ENCODE results near the gene MRPL20.

Gene MRPL20

DNA sequence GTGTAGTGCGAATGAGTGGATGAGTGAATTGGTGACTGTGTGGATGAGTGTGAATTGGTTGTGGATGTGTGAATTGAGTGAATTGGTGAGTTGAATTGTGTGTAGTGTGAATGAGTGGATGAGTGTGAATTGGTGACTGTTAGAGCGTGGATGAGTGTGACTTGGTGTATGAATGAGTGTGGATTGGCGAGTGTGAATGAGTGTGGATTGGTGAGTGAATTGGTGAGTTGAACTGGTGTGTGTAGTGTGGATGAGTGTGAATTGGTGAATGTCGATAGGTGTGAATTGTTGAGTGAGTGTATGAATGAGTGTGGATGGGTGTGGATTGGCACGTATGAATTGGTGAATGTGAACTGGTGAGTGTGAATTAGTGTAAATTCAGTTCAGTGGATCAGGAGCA lies 39.8 kb downstream of the MRPL20 start:
- TF ChIP-seq, protein P1, sequence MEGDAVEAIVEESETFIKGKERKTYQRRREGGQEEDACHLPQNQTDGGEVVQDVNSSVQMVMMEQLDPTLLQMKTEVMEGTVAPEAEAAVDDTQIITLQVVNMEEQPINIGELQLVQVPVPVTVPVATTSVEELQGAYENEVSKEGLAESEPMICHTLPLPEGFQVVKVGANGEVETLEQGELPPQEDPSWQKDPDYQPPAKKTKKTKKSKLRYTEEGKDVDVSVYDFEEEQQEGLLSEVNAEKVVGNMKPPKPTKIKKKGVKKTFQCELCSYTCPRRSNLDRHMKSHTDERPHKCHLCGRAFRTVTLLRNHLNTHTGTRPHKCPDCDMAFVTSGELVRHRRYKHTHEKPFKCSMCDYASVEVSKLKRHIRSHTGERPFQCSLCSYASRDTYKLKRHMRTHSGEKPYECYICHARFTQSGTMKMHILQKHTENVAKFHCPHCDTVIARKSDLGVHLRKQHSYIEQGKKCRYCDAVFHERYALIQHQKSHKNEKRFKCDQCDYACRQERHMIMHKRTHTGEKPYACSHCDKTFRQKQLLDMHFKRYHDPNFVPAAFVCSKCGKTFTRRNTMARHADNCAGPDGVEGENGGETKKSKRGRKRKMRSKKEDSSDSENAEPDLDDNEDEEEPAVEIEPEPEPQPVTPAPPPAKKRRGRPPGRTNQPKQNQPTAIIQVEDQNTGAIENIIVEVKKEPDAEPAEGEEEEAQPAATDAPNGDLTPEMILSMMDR (IDR thresholded peaks at IDR 0.05; ENCODE audit: low read depth, low read length, missing control alignments), result no peak
- H3K4me3 ChIP-seq (replicated peaks; ENCODE audit: low read depth, low read length), result no peak overlapping the region
- DNase-seq (ENCODE audit: extremely low read depth, low read depth), result no peak

DNA sequence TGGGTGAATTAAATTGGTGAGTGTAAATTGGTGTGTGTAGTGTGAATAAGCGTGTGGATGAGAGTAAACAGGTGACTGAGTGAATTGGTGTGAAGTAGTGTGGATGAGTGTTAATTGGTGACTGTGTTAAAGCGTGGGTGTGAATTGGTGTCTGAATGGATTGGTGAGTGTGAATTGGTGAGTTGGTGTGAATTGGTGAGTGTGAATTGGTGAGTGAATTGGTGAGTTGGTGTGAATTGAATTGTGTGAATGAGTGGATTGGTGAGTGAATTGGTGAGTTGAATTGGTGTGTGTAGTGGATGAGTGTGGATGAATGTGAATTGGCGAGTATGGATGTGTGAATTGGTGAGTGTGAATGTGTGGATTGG lies 40.4 kb downstream of the MRPL20 start:
- TF ChIP-seq, protein P1 (IDR thresholded peaks at IDR 0.05; ENCODE audit: low read depth, low read length, missing control alignments), result no peak
- no peak overlapping the region for H3K4me3 ChIP-seq (replicated peaks; ENCODE audit: low read depth, low read length)
- DNase-seq (ENCODE audit: extremely low read depth, low read depth), result no peak

DNA sequence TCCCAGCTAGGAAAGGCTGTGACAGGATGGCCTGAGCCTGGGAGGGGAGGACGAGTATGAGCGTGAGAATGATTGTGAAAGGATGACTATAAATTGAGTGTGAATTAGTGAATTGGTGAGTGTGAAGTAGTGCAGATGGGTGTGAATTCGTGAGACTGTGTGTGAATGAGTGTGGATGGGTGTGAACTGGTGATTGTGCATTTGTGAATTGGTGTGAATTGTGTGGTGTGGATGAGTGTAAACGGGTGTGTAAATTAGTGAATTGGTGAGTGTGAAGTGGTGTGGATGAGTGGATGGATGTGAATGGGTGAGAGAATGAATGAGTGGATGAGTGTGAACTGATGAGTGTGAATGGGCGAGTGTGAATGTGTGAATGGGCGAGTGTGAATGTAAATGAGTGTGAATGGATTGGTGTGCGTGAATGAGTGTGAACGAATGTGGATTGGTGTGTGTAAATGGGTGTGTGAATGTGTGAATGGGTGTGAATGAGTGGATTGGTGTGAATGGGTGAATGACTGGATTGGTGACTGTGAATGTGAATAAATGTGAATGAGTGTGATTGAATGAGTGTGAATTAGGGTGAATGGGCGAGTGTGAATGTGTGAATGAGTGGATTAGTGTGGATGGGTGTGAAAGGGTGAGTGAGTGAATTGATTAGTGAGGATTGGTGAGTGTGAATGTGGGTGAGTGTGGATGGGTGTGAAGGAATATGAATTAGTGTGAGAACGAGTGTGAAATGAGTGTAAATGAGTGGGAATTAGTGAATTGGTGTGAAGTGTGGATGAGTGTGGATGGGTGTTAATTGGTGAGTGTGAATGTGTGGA lies 41.0 kb downstream of the MRPL20 start:
- no peak for DNase-seq (ENCODE audit: extremely low read depth, low read depth)
- H3K4me3 ChIP-seq (replicated peaks; ENCODE audit: low read depth, low read length), result no peak overlapping the region
- TF ChIP-seq, protein P1 (IDR thresholded peaks at IDR 0.05; ENCODE audit: low read depth, low read length, missing control alignments), result no peak

DNA sequence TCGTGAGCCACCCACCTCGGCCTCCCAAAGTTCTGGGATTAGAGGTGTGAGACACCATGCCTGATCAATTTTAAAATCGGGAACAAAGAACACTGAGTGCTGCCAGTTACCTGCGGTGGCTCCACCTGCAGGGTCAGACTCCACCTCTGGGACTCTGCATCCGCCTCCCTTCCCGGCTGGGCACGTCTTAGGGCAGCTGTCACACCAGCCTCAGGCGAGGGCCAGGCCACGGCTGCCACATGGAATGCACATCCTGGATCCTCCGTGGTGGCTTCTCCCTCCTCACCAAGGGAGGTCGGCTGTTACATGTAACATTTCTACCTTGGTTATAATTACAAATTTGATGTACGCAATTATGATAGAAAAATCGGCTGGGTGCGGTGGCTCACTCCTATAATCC lies 42.8 kb downstream of the MRPL20 start:
- H3K4me3 ChIP-seq (replicated peaks; ENCODE audit: low read depth, low read length), result no peak overlapping the region
- DNase-seq (ENCODE audit: extremely low read depth, low read depth), result no peak
- TF ChIP-seq, protein P1 (IDR thresholded peaks at IDR 0.05; ENCODE audit: low read depth, low read length, missing control alignments), result no peak

DNA sequence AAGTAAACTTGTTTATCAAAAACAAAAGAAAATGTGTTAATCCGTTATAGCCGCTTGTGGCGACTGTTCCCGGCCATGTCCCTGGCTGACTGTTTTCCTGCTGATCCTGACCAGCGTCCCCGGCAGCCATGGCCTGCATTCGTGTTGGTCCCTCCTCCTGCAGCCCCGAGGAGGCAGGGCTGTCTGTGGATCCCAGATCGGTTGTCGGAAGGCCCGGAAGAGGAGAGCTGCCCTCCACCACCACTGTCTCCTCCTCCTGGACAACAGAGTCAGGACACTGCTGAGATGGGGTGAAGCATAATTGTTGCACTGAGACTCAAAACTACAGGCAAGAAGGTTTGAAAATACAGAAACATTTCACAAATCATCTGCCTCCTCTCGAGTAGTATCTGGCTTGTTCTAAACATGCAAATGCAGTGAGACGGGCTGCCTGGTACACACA lies 45.1 kb downstream of the MRPL20 start:
- H3K4me3 ChIP-seq (replicated peaks; ENCODE audit: low read depth, low read length), result no peak overlapping the region
- no peak for DNase-seq (ENCODE audit: extremely low read depth, low read depth)
- TF ChIP-seq, protein P1 (IDR thresholded peaks at IDR 0.05; ENCODE audit: low read depth, low read length, missing control alignments), result peak; percentile 15

DNA sequence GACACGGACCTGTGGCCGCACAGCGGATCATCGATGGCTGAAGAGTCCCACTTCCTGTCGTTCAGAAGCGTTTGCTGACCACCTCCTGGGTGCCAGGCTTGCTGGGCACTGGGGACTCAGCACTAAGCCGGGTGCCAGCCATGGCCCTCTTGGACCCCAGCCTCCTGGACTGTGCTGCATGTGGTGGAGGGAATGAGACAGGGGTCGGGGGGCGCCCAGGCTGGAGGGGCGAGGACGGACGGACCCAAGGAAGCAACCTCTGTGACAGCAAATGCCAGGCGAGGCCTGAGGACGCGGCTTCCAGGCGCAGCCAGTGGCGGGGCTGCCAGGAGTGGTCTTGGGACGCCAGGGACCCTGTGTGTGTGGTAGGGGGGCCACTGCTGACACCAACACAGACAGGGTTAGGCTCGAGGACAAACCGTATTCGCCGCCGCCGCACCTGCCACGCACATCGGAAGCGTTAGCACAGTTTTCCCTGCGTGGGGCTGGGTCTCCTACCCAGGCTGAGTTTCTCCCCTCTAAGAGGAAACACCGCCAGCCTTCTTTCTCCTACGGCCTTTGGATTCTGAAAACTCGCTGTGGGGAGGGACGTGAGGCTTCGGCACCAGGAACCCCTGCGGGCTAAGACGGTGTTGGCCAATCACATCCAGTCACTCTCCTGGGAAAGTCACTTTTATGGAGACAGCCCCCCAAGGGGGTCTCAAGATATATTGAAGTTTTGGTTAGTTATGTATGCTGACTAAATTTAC lies 45.7 kb downstream of the MRPL20 start:
- TF ChIP-seq, protein P1 (IDR thresholded peaks at IDR 0.05; ENCODE audit: low read depth, low read length, missing control alignments), result no peak
- no peak for DNase-seq (ENCODE audit: extremely low read depth, low read depth)
- H3K4me3 ChIP-seq (replicated peaks; ENCODE audit: low read depth, low read length), result no peak overlapping the region
